Measurements from ENCODE around the gene PCDHAC2. TPM values are rescaled to one million over a fixed set of nuclear protein-coding genes. Genes with fewer than 3 reads are reported as not detected.

PCDHAC2 gene
- total and polyA plus RNA-seq, 2 of the 13 experiments (the other 11 are each of a cell fraction or from before 2014, with no cell fraction given): not detected

DNA sequence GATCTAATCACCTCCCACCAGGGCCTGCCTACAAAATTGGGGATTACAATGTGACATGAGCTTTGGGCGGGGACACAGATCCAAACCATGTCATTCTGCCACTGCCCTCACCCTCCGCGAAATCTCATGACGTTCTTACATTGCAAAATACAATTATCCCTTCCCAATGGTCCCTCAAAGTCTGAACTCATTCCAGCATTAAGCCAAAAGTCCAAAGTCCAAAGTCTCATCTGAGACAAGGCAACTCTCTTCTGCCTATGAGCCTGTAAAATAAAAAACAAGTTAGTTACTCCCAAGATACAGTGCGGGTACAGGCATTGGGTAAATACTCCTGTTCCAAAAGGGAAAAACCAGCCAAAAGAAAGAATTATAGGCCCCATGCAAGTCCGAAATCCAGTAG lies 14.6 kb upstream of the PCDHAC2 start:
- no TSS peak for BruUV-seq (replicated peaks)
- intact Hi-C loops (cut with micrococcal nuclease; ENCODE audit: unreplicated experiment): no loop called here
- H3K27me3 ChIP-seq (ENCODE audit: control insufficient read depth in 1 of 2, insufficient read depth in 2 of 2, low read length in 2 of 2): no peaks in the 10 kb centered on the region
- H3K27ac ChIP-seq (ENCODE audit: extremely low read length, insufficient read depth, low read length): no peak overlapping the region
- H2AFZ ChIP-seq (ENCODE audit: low read length): no peak overlapping the region
- no peak for TF ChIP-seq SOX5 (CRISPR knock-in tag; IDR thresholded peaks at IDR 0.05; ENCODE audit: borderline replicate concordance)
- peak; percentile 17; the same call in 1 of the 2 replicates for TF ChIP-seq HNF4A (CRISPR knock-in tag; IDR thresholded peaks at IDR 0.05)
- H3K9ac ChIP-seq (ENCODE audit: insufficient read depth, low read depth, low read length): no peak overlapping the region
- H3K36me3 ChIP-seq (replicated peaks in 1 of 2; ENCODE audit: control insufficient read depth in 1 of 2, insufficient read depth in 2 of 2, low read length in 2 of 2): no peaks in the 10 kb centered on the region
- no peak for FAIRE-seq
- POLR2A ChIA-PET: no interaction called here
- no peaks in the 10 kb centered on the region for H3K4me1 ChIP-seq (ENCODE audit: insufficient read depth, low read length)
- ATAC-seq: no peak
- peak; percentile 5 for DNase-seq (ENCODE audit: low spot score)
- 20% methylated on average over 6 of the region's 6 CpGs for WGBS (ENCODE audit: low lambda C conversion rate)
- no peaks in the 10 kb centered on the region for H3K79me2 ChIP-seq (ENCODE audit: insufficient read depth, low read length)
- H3K9me3 ChIP-seq (ENCODE audit: low read length): no peaks in the 10 kb centered on the region
- no peaks in the 10 kb centered on the region for H4K20me1 ChIP-seq (ENCODE audit: insufficient read depth, low read length)
- CTCF ChIA-PET (ENCODE audit: low intra/inter-chr PET ratio, low total read pairs): no interaction called here
- H3K4me2 ChIP-seq (ENCODE audit: low read depth, low read length): no peak overlapping the region
- in situ Hi-C loops (cut with HindIII; ENCODE audit: extremely low pct_ligation_motif_present, low pct_unique_long_range_greater_than_20kb): no loop called here
- H3K4me3 ChIP-seq (replicated peaks in 1 of 3; ENCODE audit: insufficient read depth in 1 of 3, low read depth in 2 of 3, low read length in 3 of 3): no peak overlapping the region

- Histone ChIP-seq H3K27me3 (ENCODE audit: control insufficient read depth in 1 of 2, insufficient read depth in 2 of 2, low read length in 2 of 2) (no peaks in the 10 kb centered on the region), H3K36me3 (replicated peaks in 1 of 2; ENCODE audit: control insufficient read depth in 1 of 2, insufficient read depth in 2 of 2, low read length in 2 of 2) (no peaks in the 10 kb centered on the region), H3K27ac (ENCODE audit: extremely low read length, insufficient read depth, low read length) (no peak overlapping the region), H3K9ac (ENCODE audit: insufficient read depth, low read depth, low read length) (no peak overlapping the region), H3K4me1 (ENCODE audit: insufficient read depth, low read length) (no peaks in the 10 kb centered on the region), H3K4me2 (ENCODE audit: low read depth, low read length) (no peak overlapping the region), H3K4me3 (replicated peaks in 1 of 3; ENCODE audit: insufficient read depth in 1 of 3, low read depth in 2 of 3, low read length in 3 of 3) (no peak overlapping the region), H2AFZ (ENCODE audit: low read length) (no peak overlapping the region), H4K20me1 (ENCODE audit: insufficient read depth, low read length) (no peaks in the 10 kb centered on the region), H3K79me2 (ENCODE audit: insufficient read depth, low read length) (no peaks in the 10 kb centered on the region), H3K9me3 (ENCODE audit: low read length) (no peaks in the 10 kb centered on the region)
- DNase-seq (ENCODE audit: low spot score) (no peak), ATAC-seq (no peak), FAIRE-seq (no peak)
- in situ Hi-C loops (cut with HindIII; ENCODE audit: extremely low pct_ligation_motif_present, low pct_unique_long_range_greater_than_20kb) (no loop called here), intact Hi-C loops (cut with micrococcal nuclease; ENCODE audit: unreplicated experiment) (no loop called here)
- POLR2A ChIA-PET: no interaction called here
- WGBS (ENCODE audit: low lambda C conversion rate): 2% methylated on average over 2 of the region's 2 CpGs
- CTCF ChIA-PET (ENCODE audit: low intra/inter-chr PET ratio, low total read pairs): no interaction called here
- no TSS peak for BruUV-seq (replicated peaks)
- TF ChIP-seq MTA1 (CRISPR knock-in tag; IDR thresholded peaks at IDR 0.05; ENCODE audit: borderline replicate concordance): no peak
- TF ChIP-seq, protein P1, sequence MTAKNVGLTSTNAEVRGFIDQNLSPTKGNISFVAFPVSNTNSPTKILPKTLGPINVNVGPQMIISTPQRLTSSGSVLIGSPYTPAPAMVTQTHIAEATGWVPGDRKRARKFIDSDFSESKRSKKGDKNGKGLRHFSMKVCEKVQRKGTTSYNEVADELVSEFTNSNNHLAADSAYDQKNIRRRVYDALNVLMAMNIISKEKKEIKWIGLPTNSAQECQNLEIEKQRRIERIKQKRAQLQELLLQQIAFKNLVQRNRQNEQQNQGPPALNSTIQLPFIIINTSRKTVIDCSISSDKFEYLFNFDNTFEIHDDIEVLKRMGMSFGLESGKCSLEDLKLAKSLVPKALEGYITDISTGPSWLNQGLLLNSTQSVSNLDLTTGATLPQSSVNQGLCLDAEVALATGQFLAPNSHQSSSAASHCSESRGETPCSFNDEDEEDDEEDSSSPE (CRISPR knock-in tag; IDR thresholded peaks at IDR 0.05): no peak
- TF ChIP-seq ARID4A (CRISPR knock-in tag; IDR thresholded peaks at IDR 0.05; ENCODE audit: borderline replicate concordance): no peak
- TF ChIP-seq ZNF567 (CRISPR knock-in tag; IDR thresholded peaks at IDR 0.05; ENCODE audit: borderline replicate concordance): no peak
- TF ChIP-seq POLR2G (IDR thresholded peaks at IDR 0.05; ENCODE audit: low read depth, low read length): no peak
- TF ChIP-seq IRF2 (CRISPR knock-in tag; IDR thresholded peaks at IDR 0.05): no peak
- TF ChIP-seq, protein P2, sequence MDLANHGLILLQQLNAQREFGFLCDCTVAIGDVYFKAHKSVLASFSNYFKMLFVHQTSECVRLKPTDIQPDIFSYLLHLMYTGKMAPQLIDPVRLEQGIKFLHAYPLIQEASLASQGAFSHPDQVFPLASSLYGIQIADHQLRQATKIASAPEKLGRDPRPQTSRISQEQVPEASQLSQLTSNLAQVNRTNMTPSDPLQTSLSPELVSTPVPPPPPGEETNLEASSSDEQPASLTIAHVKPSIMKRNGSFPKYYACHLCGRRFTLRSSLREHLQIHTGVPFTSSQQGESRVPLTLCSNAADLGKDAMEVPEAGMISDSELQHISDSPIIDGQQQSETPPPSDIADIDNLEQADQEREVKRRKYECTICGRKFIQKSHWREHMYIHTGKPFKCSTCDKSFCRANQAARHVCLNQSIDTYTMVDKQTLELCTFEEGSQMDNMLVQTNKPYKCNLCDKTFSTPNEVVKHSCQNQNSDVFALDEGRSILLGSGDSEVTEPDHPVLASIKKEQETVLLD (CRISPR knock-in tag; IDR thresholded peaks at IDR 0.05; ENCODE audit: low read depth): no peak
- TF ChIP-seq THYN1 (CRISPR knock-in tag; IDR thresholded peaks at IDR 0.05; ENCODE audit: borderline replicate concordance, low read depth): no peak
- no peak for TF ChIP-seq GTF3A (CRISPR knock-in tag; conservative IDR thresholded peaks at IDR 0.05)
Observed at GRCh38 chr5:140953234-140953633, 13.0 kb upstream of the PCDHAC2 start.

Measured in HepG2 (cell line).